Measurements from ENCODE around the gene PARP12.

GRCh38 chr7:139991911-139992310 lies 70.8 kb downstream of the PARP12 start:
- TF ChIP-seq CTCF (IDR thresholded peaks at IDR 0.05 in 2 of 3, conservative IDR thresholded peaks at IDR 0.05 in 1 of 3; ENCODE audit: control insufficient read depth in 2 of 3, extremely low read depth in 1 of 3, insufficient read depth in 1 of 3, low read depth in 3 of 3, low read length in 3 of 3) (no peak), SREBF1 (IDR thresholded peaks at IDR 0.05; ENCODE audit: low read length) (no peak), FOS (IDR thresholded peaks at IDR 0.05; ENCODE audit: borderline replicate concordance, extremely low read depth, insufficient read length) (no peak), POLR2A (IDR thresholded peaks at IDR 0.05; ENCODE audit: low read depth, low read length) (no peak), USF2 (IDR thresholded peaks at IDR 0.05; ENCODE audit: borderline replicate concordance, low read depth, low read length) (no peak), FOXM1 (IDR thresholded peaks at IDR 0.05; ENCODE audit: low read depth, low read length) (no peak), KDM1A (IDR thresholded peaks at IDR 0.05; ENCODE audit: borderline replicate concordance) (no peak), NFYB (IDR thresholded peaks at IDR 0.05; ENCODE audit: insufficient read depth, low read depth, low read length) (no peak), PRDM15 (CRISPR knock-in tag; IDR thresholded peaks at IDR 0.05) (no peak), EP300 (IDR thresholded peaks at IDR 0.05; ENCODE audit: borderline replicate concordance in 1 of 2, control insufficient read depth in 1 of 2, low read depth in 2 of 2, low read length in 2 of 2) (no peak), SRF (IDR thresholded peaks at IDR 0.05; ENCODE audit: low read depth in 2 of 2, low read length in 2 of 2) (no peak)
- TF ChIP-seq, protein P1, sequence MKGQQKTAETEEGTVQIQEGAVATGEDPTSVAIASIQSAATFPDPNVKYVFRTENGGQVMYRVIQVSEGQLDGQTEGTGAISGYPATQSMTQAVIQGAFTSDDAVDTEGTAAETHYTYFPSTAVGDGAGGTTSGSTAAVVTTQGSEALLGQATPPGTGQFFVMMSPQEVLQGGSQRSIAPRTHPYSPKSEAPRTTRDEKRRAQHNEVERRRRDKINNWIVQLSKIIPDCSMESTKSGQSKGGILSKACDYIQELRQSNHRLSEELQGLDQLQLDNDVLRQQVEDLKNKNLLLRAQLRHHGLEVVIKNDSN (IDR thresholded peaks at IDR 0.05; ENCODE audit: borderline replicate concordance, extremely low read length, insufficient read depth, low read depth, low read length) = no peak
